Activated gamma-delta T cell treated with Interleukin-2 at 50 U/mL for 16 hours (primary cell): ENCODE measurements around the gene RNF38.
"Not testable (repeated sequence)": the region's sequence is repeated elsewhere in the genome, so short reads cannot be mapped to it uniquely, and the experiment has no call there.

Experiments
- DNase-seq: peaks from one replicate; pipeline ENCODE4 v3.0.0-alpha.2; 2020

Gene RNF38

DNA sequence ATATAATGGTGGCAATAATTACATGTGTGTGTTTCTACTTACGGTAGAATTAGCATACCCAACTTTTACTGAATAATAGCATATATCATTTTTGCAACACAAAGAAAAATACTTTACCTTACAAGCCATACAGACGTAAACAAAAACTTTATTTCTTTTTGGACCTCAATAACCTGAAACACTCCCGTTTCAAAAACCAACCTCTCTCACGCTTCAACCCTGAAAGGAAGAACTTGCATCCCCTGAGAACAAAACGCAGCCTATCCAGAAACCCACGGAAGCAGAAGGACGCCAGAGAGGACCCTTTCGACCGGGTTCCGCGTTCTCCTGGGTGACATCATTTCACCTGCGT lies at the start of gene RNF38:
Gene RNF38 (minus strand): TSS at position 290 of the 352 bp plus-strand sequence. CDS start 161 bp downstream, at position 129.
- no peak for DNase-seq

DNA sequence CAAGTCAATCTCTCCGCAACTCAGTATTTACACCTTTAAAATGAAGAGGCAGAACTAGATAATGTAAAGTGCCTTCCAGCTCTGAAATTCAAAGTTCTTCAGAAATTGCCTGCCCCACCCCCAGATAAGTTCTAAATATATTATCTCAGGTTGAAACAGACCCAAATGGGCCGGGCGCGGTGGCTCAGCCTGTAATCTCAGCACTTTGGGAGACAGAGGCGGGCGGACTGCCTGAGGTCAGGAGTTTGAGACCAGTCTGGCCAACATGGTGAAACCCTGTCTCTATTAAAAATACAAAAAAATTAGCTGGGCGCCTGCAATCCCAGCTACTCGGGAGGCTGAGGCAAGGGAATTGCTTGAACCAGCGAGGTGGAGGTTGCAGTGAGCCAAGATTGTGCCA lies 48.5 kb upstream of the RNF38 start:
- not testable (repeated sequence) for DNase-seq

DNA sequence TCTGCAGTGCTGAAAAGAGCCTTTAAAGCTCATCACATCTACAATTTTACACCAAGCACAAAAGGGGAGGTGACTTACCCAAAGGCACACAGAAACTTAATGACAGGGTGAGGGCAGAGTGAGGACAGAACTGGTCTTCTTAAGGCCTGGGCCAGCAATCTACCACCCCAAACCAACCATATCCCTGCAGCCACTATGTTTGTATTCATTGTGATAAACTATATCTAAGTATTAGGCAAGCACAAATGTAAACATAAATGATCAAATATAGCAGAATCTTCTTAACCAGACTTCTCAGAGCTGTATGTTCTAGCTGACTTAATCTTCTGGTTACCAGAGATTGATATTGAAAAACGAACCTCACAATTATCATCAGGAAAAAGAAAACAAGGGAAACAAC lies 47.9 kb upstream of the RNF38 start:
- no peak for DNase-seq

DNA sequence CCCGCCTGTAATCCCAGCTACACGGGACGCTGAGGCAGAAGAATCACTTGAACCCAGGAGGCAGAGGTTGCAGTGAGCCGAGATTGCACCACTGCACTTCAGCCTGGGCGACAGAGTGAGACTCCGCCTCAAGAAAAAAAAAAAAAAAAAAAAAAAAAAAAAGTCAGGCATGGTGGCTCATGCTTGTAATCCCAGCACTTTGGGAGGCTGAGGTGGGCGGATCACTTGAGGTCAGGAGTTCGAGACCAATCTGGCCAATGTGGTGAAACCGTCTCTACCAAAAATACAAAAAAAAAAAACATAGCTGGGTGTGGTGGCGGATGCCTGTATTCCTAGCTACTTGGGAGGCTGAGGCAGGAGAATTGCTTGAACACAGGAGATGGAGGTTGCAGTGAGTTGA lies 46.6 kb upstream of the RNF38 start:
- DNase-seq = not testable (repeated sequence)

DNA sequence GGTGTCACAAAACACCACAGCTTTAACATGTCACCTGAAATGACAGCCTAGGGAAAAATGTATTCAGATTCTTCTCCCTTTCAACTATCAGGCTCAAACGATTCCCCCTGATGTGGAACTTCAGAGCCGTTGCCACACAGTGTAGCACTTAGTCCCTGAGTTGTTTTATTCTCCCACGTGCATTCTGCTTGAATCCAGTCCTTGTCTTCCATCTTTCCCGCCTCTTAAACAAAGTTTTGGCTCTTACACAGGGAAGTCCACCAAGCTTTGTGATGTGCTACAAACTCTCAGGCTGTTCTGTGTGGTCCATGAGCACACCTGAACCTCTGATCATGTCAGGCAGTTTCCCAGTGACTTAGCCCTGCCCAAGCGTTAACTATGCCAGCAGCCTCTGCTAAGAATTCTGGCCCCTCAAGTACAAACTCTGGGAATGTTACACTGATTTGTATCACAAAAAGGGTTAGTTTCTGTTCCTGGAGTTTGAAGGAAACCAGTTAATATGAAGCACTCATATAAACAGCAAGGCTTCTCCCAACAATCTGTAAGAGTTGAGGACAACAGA lies 45.8 kb upstream of the RNF38 start:
- no peak for DNase-seq

DNA sequence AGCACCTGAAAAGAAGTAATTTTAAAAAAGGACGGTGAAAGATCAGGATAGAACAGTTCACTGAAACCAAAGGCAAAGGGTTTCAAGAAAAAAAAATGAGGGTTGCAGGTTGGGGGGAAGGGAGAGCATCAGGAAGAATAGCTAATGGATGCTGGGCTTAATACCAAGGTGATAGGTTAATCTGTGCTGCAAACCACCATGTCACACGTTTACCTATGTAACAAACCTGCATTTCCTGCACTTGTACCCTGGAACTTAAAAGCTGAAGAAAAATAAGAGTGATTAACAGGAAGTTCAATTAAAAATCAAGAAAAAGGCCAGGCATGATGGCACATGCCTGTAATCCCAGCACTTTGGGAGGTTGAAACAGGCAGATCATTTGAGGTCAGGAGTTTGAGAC lies 44.1 kb upstream of the RNF38 start:
- no peak for DNase-seq

DNA sequence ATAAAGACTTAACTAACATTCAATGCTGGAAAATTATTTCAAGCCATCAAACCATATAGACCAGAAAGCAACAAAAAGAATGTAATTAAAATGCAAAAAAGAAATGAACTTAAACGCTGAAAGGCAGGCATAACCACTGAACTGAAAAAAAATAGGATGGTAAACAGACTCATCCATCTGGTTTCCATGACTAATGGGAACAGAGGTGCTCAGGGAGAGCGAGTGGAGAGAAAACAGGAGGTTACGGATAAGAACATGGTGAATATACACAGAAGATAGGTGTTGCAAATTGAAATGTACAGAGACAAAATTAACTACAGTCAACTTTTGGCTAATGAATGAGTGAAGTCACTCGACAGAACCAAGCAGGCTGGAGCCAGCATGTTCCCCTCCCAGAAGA lies 43.5 kb upstream of the RNF38 start:
- no peak for DNase-seq

DNA sequence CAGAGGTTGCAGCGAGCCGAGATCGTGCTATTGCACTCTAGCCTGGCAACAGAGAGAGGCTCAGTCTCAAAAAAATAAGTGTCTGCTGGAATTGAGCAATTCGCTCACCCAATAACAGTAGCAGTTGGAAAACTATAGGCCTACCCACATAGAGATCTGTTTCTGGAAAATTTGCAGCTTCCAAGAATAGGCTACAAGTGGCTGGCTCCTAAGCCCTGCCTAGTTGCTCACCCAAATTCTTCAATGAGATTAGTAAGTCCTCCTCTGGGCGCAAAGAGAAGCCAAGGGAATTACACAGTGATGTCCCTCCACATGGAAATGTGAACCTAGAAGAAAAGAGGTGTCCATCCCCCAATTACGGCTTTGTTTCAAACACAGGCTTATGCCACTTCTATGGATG lies 42.6 kb upstream of the RNF38 start:
- no peak for DNase-seq

DNA sequence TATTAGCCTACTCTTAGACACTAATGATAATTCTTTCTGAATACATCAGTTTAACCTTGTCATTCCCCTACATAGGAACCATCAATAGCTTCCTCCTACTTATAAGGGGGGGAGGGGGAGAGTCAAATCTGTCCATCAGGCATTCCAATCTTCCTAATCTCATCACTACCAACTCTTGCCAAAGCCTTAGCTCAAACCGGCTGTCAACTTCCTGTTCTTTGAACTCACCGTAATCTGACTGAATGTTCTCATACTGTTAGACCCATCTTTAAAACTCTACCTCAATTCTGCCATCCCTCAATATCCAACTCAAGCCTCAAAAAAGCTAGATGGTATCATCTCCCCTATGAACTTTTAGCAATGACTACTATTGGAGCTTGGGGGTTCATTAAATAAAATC lies 41.9 kb upstream of the RNF38 start:
- no peak for DNase-seq

DNA sequence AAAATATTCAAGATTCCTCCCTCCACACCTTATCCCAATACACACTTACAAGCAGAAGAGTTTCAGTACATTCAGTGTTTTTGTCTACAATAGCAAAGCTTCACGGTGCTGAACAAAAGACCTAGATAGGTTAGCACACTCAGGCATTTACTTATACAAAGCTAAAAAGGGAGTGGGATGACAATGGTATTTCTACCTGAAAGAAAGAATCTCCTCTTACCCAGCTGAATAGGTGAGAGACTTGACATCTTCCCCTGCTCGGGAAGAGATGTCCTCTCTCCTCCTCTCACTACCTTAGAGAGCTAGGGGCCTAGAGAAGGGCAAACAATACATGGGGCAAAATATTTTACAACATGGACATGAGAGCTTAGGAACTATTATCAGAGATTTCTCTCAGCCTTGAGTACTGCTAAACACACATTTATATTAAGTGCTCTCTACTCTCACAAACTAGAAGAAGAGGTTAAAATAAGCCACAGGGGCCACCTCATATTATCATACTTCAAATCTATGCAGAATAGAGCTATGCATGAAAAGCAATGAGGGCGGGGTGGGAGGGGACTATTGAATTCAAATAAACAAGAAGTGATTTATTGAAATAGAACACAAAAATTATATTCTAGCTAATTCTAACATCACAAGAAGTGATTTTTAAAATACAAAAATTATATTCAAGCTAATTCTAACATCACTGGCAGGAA lies 38.6 kb upstream of the RNF38 start:
- no peak for DNase-seq

DNA sequence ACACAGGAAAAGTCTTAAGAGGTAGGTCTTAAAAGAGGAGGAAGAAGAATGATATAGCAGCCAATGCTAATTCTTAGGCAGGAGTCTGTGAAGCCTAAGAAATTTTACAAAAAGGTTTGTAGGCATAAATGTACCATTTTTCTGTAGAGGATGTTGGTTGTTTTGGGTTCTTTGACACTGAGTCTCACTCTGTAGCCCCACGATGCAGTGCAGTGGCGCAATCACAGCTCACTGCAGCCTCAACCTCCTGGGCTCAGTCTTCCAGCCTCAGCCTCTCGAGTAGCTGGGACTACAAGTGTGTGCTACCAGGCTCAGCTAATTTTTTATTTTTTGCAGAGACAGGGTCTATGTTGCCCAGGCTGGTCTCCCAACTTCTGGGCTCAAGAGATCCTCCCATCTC lies 37.7 kb upstream of the RNF38 start:
- no peak for DNase-seq

DNA sequence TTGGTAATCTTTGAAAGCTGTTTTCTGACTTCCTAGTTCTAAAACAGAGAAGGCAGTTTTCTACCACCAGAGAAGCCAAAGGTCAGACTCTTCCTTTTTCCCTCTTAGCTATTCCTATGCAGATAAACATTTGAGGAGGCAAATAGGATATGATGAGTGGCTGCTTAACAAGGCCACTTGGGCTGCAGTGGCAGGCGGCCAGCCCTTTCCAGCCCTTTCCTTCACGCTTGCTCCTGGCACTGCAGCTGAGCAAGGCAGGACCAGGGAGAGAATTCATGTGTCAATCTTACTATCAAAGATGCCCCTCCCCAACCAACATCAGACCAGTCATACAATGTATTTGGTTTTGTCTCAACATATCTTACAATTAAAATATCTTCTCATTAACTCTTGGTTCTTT lies 36.8 kb upstream of the RNF38 start:
- no peak for DNase-seq

DNA sequence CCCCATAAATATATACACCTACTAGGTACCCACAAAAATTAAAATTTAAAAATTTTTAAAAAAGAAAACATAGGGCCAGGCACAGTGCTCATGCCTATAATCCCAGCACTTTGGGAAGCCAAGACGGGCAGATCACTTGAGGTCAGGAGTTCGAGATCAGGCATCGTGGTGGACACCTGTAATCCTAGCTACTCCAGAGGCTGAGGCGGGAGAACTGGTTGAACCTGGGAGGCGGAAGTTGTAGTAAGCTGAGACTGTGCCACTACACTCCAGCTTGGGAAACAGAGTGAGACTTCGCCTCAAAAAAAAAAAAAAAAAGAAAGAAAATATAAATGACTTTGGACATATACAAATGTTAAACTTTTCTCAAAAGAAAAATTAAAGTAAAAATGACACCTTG lies 33.3 kb upstream of the RNF38 start:
- DNase-seq = no peak

DNA sequence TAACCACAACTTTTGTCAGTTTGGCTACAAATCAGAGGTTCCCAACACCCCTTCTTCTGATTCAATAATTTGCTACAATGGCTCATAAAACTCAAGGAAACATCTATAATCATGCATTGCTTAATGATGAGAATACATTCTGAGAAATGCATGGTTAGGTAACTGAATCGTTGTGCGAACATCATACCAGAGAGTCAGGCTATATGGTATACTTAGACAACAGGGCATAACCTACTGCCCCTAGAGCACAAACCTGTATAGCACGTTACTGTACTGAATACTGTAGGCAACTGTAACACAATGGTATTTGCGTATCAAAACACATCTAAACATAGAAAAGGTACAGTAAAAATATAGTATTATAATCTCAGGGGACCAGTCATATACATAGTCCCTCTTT lies 31.0 kb upstream of the RNF38 start:
- no peak for DNase-seq

DNA sequence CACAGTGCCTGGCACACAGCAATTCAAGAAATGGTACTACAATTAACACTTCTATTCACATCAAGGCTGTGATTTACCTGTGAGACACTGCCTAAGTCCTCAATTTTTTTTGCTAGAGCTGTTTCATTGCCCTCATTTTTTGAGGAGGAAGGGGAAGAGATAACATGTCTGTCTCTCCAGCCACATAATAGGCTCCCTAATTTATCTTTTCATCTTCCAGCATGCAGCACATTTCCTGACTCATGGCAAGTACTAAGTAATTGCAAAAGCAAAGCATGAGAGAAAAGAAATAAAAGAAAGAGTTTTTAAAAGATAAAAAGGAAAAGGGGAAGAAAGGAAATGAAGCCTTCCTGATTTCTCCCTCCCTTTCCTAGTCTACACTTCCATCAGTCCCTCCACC lies 26.9 kb upstream of the RNF38 start:
- DNase-seq = no peak

DNA sequence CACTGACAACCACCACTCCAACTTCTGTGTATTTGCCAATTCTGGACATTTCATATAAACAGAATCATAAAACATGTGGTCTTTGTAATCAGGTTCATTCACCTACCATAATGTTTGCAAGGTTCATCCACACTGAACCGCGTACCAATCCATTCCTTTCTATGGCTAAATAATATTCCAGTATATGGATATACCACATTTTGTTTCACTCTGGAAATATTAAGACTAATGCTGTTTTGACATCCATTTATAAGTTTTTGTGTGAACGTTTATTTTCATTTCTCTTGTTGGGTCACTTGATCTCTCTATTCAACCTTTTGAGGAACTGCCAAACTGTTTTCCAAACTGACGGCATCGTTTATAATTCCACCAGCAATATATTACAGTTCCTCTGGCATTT lies 26.3 kb upstream of the RNF38 start:
- DNase-seq = no peak

DNA sequence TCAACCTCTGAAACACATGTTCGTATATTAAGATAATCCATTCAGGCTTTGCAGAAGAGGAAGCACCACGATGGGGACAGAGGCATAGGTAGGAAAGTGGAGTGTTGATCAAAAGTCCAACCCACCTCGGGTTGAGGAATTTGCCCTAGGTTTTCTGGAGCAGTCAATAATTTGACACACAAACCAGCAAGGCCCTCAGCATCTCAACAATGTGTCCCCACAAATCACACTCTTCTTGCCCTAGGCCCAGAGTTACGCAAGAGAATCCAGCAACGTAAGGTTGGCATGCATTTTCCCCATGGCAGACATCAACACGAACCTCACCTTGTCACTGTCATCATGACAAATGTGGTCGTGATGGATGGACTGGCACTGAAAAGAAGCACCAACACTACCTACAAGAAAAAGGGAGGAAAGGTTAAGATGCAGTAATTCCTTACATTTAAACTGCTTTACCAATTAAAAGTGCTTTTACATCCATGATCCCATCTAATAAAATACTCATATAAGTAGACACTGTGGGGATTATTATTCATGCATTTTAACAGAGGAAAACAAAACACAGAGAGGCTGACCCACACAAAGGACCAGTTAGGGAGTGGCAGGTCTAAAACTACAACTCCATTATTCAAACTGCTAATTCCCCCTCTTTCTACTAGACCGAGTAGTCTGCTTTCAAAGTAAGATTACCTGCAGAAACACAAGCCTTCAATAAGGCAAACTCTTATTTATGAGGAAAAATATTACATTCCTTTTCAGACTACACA lies 24.4 kb upstream of the RNF38 start:
- DNase-seq = no peak

DNA sequence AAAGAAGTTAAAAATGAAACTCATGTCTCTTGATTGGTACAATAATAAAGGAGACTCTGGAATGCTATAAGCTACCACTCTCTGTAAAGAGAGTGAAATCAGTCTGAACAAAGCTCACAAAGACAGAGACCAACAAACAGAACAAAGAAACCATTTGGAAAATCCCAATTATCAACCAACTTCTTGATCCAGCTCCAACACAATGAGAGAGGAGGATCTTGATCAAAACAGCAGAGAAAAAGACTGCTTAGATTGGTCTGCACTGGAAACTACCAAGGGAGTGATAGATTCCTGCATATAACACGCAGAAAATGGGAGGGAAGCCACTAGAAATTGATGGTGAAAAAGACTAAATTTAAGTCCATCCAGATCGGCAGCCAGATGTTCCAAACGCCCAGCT lies 23.1 kb upstream of the RNF38 start:
- DNase-seq = no peak

DNA sequence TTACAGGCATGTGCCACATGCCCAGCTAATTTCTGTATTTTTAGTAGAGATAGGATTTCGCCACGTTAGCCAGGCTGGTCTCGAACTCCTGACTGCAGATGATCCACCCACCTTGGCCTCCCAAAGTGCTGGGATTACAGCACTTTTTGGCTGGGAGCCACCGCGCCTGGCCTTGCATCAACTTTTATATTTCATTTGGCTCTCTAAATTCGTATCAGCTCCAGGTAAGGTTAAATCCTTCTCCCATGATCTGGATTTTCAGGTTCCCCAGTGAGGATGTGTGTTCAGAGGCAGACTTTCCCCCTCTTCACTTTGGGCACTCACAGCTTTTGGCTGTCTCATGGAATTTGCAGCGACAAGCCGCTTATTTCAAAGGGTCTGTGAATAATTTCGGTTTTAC lies 16.8 kb upstream of the RNF38 start:
- DNase-seq = no peak

DNA sequence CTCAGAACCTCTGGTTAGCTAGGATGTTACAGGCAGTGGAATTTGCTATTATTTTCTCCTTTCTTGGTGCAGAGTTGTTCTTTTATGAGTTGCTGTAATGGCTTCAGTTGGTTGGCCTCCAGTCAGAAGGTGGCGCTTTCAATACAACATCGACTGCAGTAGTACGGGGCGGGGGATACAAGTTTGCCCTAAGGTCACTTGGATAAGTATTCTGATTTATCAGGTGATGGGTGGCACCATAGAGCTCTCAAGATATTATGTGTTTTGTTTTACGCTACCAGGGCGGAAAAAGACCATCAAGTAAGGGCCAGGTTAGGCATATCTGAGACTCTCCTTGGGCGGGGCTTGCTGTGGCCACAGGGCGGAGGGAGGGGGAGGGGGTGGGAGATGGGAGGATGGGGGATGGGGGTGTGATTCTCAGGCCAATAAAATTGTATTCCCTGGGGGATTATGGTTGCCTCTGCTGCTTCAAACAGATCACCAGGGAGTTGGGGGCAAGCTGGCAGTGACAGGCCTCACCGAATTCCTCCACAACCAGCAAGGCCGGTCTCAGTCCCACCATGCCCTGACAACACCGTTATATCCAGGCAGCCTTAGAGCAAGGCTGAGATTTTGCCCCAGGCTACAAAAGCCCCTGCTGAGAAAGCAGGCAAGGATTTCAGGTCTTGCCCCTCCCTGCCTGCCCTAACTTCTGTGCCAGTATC lies 15.9 kb upstream of the RNF38 start:
- DNase-seq = no peak

DNA sequence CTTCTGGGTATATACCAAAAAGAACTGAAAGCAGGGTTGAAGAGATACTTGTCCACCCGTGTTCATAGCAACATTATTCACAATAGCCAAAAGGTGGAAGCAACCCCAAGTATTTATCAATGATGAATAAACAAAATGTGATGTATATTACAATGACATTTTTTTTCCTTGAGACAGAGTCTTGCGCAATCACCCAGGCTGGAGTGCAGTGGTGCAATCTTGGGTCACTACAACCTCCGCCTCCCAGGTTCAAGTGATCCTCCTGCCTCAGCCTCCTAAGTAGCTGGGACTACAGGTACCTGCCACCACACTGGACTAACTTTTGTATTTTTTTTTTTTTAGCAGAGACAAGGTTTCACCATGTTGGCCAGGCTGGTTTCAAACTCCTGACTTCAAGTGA lies 11.3 kb upstream of the RNF38 start:
- not testable (repeated sequence) for DNase-seq

DNA sequence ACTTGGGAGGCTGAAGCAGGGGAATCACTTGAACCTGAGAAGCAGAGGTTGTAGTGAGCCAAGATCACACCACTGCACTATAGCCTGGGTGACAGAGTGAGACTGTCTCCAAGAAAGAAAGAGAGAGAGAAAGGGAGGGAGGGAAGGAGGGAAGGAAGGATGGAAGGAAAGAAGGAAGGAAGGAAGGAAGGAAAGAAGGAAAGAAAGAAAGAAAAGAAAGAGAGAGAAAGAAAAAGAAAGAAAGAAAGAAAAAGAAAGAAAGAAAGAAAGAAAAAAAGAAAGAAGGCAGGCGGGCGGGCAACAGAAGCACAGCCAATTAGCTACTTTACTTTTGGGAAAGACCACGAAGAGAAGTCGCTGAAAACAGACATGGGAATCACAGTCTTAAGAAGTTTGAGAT lies 9.0 kb upstream of the RNF38 start:
- DNase-seq = not testable (repeated sequence)

DNA sequence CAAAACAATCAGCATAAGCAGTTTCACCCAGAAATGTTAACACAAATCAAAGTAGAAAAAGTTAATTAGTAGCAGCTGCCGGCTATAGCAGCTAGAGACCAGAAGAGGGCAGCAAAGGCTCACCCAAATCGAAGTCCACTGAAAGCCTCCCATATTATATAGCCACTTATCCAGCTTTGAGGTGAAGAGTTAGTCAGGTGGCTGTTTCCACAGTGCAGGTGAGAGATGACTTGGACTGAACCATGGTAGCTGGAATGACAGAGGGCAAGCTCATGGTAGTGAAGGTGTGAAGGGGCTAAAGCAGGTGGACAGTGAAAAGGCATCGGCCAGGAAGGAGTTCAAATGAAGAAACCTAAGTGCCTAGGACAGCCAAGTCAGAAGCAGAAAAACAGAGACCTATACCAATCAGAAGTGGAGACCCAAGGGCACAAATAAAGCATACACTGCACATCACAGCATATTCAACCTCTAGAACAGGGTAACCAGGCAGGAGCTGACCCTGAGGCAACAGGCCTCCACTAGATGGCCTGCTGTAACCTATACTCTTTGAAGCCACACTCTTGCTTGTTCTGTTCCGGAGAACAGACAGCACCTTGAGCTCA lies 7.2 kb upstream of the RNF38 start:
- peak; percentile 53 for DNase-seq
